Activated T-helper 17 cell treated with anti-CD3 and anti-CD28 coated beads, Interleukin-2, amount 50 U/mL, for 72 hours (primary cell): Measurements from ENCODE around the gene HERC3. TPM values are rescaled to one million over a fixed set of nuclear protein-coding genes. Genes with fewer than 3 reads are reported as not detected.
"Not testable (repeated sequence)": the region's sequence is repeated elsewhere in the genome, so short reads cannot be mapped to it uniquely, and the experiment has no call there.

ENCODE experiments used
- ATAC-seq: fragments of 150-1000 bp; cut with Tn5 transposase; replicated peaks from 2 replicates; pipeline ENCODE4 v1.10.0; 2021; ENCODE audit warnings: mild to moderate bottlenecking, moderate library complexity
- H3K27ac Mint-ChIP-seq: one replicate; pipeline ENCODE4 v1.8.0; 2022; ENCODE audit warnings: mixed read lengths
- H3K27me3 Mint-ChIP-seq: one replicate; pipeline ENCODE4 v1.8.0; 2022; ENCODE audit warnings: mixed read lengths
- H3K36me3 Mint-ChIP-seq: one replicate; pipeline ENCODE4 v1.8.0; 2022; ENCODE audit warnings: low read depth, mild to moderate bottlenecking, mixed read lengths
- H3K4me1 Mint-ChIP-seq: one replicate; pipeline ENCODE4 v1.8.0; 2022; ENCODE audit warnings: mixed read lengths
- H3K4me3 Mint-ChIP-seq: one replicate; pipeline ENCODE4 v1.8.0; 2022; ENCODE audit warnings: mild to moderate bottlenecking, mixed read lengths
- H3K9me3 Mint-ChIP-seq: one replicate; pipeline ENCODE4 v1.8.0; 2022; ENCODE audit warnings: mixed read lengths
- total RNA-seq, 2 donors: library from RNA; stranded (reverse); gene quantifications; one replicate each; pipeline ENCODE4 v1.2.3, GENCODE V29; 2022

HERC3 gene
- total RNA-seq, 2 donors from 2014 or later, result 31.6 to 159 TPM

DNA sequence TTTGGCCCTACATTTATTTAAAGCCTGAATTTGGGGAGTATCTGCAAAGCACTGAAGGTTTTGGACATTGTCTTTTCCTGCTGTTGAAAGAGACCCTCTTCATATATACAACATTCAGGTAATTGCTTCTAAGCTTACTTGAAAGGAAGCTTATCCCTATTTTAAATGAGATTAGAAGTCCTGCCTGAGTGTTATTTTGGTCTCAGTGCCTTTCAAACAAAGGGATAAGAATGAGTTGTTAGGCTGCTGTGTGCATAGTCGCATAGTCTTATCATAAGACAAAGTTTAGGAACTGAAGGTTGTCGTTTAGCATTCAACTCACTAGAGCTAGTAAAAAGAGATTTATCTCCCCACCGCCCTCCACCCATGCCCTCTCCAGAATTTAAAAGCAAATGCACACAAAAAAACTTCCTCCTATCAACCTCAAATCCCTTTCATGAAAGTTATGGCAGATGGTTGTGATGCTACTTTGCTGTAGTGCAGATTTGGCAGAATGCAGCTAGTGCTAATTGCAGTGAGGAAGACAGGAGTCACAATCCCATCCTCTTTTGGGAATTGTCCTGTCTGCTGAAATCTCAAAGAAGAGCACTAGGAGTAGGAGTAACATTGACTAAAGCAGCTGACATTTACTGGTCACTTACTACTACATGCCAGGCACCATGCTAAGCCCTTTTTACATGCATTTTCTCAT lies 5.8 kb downstream of the HERC3 start:
- H3K4me1 Mint-ChIP-seq, result peaks cover 49% of the 10 kb centered on the region
- ATAC-seq, result no peak
- peak overlapping the region; percentile 44 for H3K27ac Mint-ChIP-seq
- H3K9me3 Mint-ChIP-seq, result no peaks in the 10 kb centered on the region
- H3K36me3 Mint-ChIP-seq, result peaks cover 92% of the 10 kb centered on the region
- no peaks in the 10 kb centered on the region for H3K27me3 Mint-ChIP-seq
- H3K4me3 Mint-ChIP-seq, result peak overlapping the region; percentile 74

- no peaks in the 10 kb centered on the region for H3K9me3 Mint-ChIP-seq
- ATAC-seq, result no peak
- H3K4me3 Mint-ChIP-seq, result peak overlapping the region; percentile 74
- no peaks in the 10 kb centered on the region for H3K27me3 Mint-ChIP-seq
- peak overlapping the region; percentile 44 for H3K27ac Mint-ChIP-seq
- peaks cover 44% of the 10 kb centered on the region for H3K4me1 Mint-ChIP-seq
- H3K36me3 Mint-ChIP-seq, result peaks cover 92% of the 10 kb centered on the region
These were observed 7.0 kb downstream of the HERC3 start for GRCh38 chr4:88599298-88599697.

DNA sequence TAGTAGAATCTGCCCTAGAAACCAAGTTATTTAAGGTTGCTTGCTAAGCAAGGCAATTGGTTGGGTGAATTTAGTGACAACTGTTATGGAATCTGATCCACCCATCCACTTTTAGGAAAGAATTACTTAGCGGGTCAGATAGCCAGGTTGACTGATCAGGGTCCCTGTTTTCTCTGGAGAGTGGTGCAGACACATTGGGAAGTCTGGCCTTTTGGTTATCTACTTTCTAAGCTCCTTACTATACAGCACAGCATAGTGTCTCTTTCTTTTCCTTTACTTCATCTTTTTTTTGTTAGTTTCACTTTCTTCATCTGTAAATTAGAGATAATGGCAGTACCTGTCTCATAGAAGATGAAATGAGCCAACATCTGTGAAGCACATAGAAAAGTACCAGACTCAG lies 7.4 kb downstream of the HERC3 start:
- ATAC-seq, result peak; percentile 56
- H3K36me3 Mint-ChIP-seq, result peaks cover 92% of the 10 kb centered on the region
- H3K27me3 Mint-ChIP-seq, result no peaks in the 10 kb centered on the region
- H3K9me3 Mint-ChIP-seq, result no peaks in the 10 kb centered on the region
- peak overlapping the region; percentile 44 for H3K27ac Mint-ChIP-seq
- H3K4me3 Mint-ChIP-seq, result peak overlapping the region; percentile 74
- H3K4me1 Mint-ChIP-seq, result peaks cover 45% of the 10 kb centered on the region

DNA sequence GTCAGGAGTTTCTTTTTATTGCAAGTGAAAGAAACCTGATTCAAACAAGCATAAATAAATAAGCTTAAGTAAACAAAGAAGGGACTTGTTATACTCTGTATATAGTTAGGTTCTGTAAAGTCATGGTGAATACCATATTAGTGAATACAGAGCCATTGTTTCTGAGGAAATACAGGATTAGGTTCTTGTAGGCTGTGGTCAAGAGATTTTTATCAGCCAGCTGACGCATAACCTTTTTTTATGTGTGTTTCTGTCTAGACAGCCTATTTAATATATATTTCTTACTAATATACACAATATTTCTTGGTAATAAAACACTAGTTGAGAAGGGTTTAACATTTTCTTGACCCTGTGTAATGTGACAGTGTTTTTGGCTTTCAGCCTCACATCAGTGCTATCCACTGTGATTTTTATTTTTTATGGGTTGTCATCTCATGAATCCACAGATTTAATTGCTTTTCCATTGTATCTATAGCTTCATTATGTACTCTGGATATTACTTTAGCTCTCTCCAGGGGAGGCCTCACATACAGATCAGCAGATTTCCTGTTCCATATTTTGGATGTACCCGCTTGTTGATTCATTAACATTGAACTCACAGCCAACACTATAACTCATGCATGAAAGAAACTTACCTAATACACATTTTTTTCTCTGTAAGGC lies 8.0 kb downstream of the HERC3 start:
- Mint-ChIP-seq H3K4me3 (peak overlapping the region; percentile 74), H3K9me3 (no peaks in the 10 kb centered on the region), H3K36me3 (peaks cover 92% of the 10 kb centered on the region), H3K27ac (peak overlapping the region; percentile 44), H3K27me3 (no peaks in the 10 kb centered on the region), H3K4me1 (peaks cover 49% of the 10 kb centered on the region)
- peak; percentile 20 for ATAC-seq

GRCh38 chr4:88604978-88605678 lies 12.8 kb downstream of the HERC3 start:
- peak overlapping the region; percentile 64 for H3K4me3 Mint-ChIP-seq
- peaks cover 33% of the 10 kb centered on the region for H3K4me1 Mint-ChIP-seq
- H3K9me3 Mint-ChIP-seq, result no peaks in the 10 kb centered on the region
- peak overlapping the region; percentile 6 for H3K27ac Mint-ChIP-seq
- H3K36me3 Mint-ChIP-seq, result peaks cover 92% of the 10 kb centered on the region
- peak; percentile 83 for ATAC-seq
- no peaks in the 10 kb centered on the region for H3K27me3 Mint-ChIP-seq

DNA sequence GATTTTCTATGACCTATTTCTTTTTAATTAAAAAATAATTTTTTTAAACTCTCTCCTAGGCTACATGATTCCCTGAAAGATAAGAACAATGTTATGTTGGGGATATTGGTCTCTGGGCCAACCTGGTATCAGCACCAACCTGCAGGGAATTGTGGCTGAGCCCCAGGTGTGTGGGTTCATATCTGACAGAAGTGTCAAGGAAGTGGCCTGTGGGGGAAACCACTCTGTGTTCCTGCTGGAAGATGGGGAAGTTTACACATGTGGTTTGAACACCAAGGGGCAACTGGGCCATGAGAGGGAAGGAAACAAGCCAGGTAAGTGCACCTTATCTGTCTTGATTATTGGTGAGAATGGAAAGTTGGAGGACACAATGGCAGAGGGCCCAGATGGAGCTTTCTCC lies 13.5 kb downstream of the HERC3 start:
- ATAC-seq, result peak; percentile 16
- Mint-ChIP-seq H3K27ac (no peak overlapping the region), H3K4me3 (peak overlapping the region; percentile 64), H3K27me3 (no peaks in the 10 kb centered on the region), H3K36me3 (peaks cover 92% of the 10 kb centered on the region), H3K9me3 (no peaks in the 10 kb centered on the region), H3K4me1 (peaks cover 34% of the 10 kb centered on the region)

DNA sequence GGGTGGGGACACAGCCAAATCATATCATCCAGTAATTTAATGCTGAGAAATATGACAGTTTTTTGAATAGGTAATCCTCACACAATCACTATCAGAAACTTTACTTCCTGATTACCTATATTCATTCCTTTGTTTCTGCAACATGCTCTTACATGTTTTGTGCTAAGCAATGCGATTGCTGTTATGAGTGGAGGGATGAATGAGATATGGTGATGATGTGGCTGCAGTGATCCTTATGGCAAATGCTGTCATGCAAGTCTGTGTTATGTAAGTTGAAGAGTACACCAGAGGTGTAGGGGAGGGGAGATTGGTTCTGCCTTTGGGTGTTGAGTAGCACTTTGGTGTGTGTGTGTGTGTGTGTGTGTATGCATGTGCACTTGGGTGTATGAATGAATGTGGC lies 14.6 kb downstream of the HERC3 start:
- Mint-ChIP-seq H3K9me3 (no peaks in the 10 kb centered on the region), H3K4me1 (peaks cover 43% of the 10 kb centered on the region), H3K27me3 (no peaks in the 10 kb centered on the region), H3K27ac (no peak overlapping the region), H3K4me3 (no peak overlapping the region), H3K36me3 (peaks cover 94% of the 10 kb centered on the region)
- no peak for ATAC-seq

- no peaks in the 10 kb centered on the region for H3K9me3 Mint-ChIP-seq
- peaks cover 94% of the 10 kb centered on the region for H3K36me3 Mint-ChIP-seq
- no peak for ATAC-seq
- peak overlapping the region; percentile 75 for H3K4me3 Mint-ChIP-seq
- H3K27ac Mint-ChIP-seq, result no peak overlapping the region
- H3K27me3 Mint-ChIP-seq, result no peaks in the 10 kb centered on the region
- peaks cover 63% of the 10 kb centered on the region for H3K4me1 Mint-ChIP-seq
These were observed 17.1 kb downstream of the HERC3 start for GRCh38 chr4:88609387-88609786.

DNA sequence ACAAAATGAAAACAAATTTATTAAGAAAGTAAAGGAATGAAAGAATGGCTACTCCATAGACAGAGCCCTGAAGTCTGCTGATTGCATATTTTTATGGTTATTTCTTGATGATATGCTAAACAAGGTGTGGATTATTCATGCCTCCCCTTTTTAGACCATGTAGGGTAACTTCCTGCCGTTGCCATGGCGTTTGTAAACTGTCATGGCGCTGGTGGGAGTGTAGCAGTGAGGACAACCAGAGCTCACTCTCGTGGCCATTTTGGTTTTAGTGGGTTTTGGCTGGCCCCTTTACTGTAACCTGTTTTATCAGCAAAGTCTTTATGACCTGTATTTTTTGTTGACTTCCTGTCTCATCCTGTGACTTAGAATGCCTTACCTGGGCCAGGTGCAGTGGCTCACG lies 17.5 kb downstream of the HERC3 start:
- peaks cover 94% of the 10 kb centered on the region for H3K36me3 Mint-ChIP-seq
- peaks cover 61% of the 10 kb centered on the region for H3K4me1 Mint-ChIP-seq
- H3K27ac Mint-ChIP-seq, H3K9me3 Mint-ChIP-seq, H3K27me3 Mint-ChIP-seq, ATAC-seq: not testable (repeated sequence)
- peak overlapping the region; percentile 75 for H3K4me3 Mint-ChIP-seq

GRCh38 chr4:88610771-88611170 lies 18.5 kb downstream of the HERC3 start:
- no peak for ATAC-seq
- peaks cover 56% of the 10 kb centered on the region for H3K4me1 Mint-ChIP-seq
- H3K4me3 Mint-ChIP-seq, result peak overlapping the region; percentile 75
- peak overlapping the region; percentile 81 for H3K27ac Mint-ChIP-seq
- H3K9me3 Mint-ChIP-seq, result no peaks in the 10 kb centered on the region
- H3K36me3 Mint-ChIP-seq, result peaks cover 88% of the 10 kb centered on the region
- H3K27me3 Mint-ChIP-seq, result no peaks in the 10 kb centered on the region

- H3K27ac Mint-ChIP-seq, result peak overlapping the region; percentile 81
- no peaks in the 10 kb centered on the region for H3K9me3 Mint-ChIP-seq
- H3K4me1 Mint-ChIP-seq, result peaks cover 49% of the 10 kb centered on the region
- ATAC-seq, result peak; percentile 46
- H3K4me3 Mint-ChIP-seq, result peak overlapping the region; percentile 75
- H3K27me3 Mint-ChIP-seq, result no peaks in the 10 kb centered on the region
- H3K36me3 Mint-ChIP-seq, result peaks cover 79% of the 10 kb centered on the region
These were observed 21.2 kb downstream of the HERC3 start for GRCh38 chr4:88613417-88613875.

DNA sequence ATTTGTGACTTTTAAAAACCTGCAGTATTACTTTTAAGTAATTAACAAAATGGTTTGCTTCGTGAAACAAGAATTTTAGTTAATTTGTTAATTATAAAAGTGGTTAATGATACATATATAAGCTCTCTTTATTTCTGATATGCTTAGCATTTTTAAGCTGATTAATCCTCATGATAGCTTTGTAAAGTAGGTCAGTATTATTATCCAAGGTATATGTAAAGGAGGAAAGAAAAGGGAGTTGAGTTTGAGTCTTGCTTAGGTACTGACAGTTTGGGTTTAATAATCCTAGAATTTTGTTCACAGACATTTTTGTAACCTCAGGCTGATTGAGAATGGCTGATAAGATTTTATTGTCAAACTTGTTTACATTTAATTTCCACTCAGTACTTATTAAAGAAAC lies 21.8 kb downstream of the HERC3 start:
- H3K4me1 Mint-ChIP-seq, result peaks cover 54% of the 10 kb centered on the region

GRCh38 chr4:88616275-88617150 lies 24.2 kb downstream of the HERC3 start:
- peaks cover 49% of the 10 kb centered on the region for H3K4me1 Mint-ChIP-seq
- H3K4me3 Mint-ChIP-seq, result no peak overlapping the region
- H3K9me3 Mint-ChIP-seq, result no peaks in the 10 kb centered on the region
- H3K27ac Mint-ChIP-seq, result no peak overlapping the region
- H3K27me3 Mint-ChIP-seq, result no peaks in the 10 kb centered on the region
- no peak for ATAC-seq
- peaks cover 65% of the 10 kb centered on the region for H3K36me3 Mint-ChIP-seq

More for the DNA sequence above, 21.8 kb downstream of the HERC3 start:
- peak overlapping the region; percentile 81 for H3K27ac Mint-ChIP-seq
- H3K9me3 Mint-ChIP-seq, result no peaks in the 10 kb centered on the region
- H3K4me3 Mint-ChIP-seq, result peak overlapping the region; percentile 75
- H3K27me3 Mint-ChIP-seq, result no peaks in the 10 kb centered on the region
- ATAC-seq, result no peak
- peaks cover 79% of the 10 kb centered on the region for H3K36me3 Mint-ChIP-seq
